Stimulated activated CD4-positive, alpha-beta T cell treated with anti-CD3 and anti-CD28 coated beads, Interleukin-2, amount 100 ng/mL, for 24 hours (primary cell): ENCODE data around the gene WIZ.
"Not testable (repeated sequence)": the region's sequence is repeated elsewhere in the genome, so short reads cannot be mapped to it uniquely, and the experiment has no call there.

Source experiments
- DNase-seq, 2 donors: peaks; one replicate each; pipeline ENCODE4 v3.0.0-alpha.2; 2020

Gene WIZ

GRCh38 chr19:15428956-15429824 is 20.6 kb downstream of the WIZ start:
- no peak for DNase-seq

GRCh38 chr19:15427991-15428471 is 21.7 kb downstream of the WIZ start:
- DNase-seq: no peak

DNA sequence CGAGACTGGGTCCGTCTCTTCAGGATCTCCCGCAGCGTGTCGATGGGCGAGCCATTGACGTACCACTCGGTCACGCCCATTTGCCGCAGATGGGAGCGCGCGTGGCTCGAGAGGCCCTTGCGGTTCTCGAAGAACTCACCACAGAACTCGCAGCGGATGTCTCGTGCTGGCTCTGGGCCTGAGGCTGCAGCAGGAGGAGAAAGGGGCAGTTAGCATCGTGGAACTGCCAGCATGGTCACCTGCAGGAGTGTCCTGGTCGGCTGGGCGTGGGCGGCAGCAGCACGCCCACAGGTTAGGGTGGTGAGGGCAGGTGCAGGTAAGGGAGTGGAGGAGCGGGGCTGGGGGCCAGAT is 22.4 kb downstream of the WIZ start:
- no peak for DNase-seq

GRCh38 chr19:15426485-15427349 is 23.0 kb downstream of the WIZ start:
- DNase-seq: no peak

- DNase-seq: no peak
Measured at GRCh38 chr19:15425321-15425950, 24.3 kb downstream of the WIZ start.

DNA sequence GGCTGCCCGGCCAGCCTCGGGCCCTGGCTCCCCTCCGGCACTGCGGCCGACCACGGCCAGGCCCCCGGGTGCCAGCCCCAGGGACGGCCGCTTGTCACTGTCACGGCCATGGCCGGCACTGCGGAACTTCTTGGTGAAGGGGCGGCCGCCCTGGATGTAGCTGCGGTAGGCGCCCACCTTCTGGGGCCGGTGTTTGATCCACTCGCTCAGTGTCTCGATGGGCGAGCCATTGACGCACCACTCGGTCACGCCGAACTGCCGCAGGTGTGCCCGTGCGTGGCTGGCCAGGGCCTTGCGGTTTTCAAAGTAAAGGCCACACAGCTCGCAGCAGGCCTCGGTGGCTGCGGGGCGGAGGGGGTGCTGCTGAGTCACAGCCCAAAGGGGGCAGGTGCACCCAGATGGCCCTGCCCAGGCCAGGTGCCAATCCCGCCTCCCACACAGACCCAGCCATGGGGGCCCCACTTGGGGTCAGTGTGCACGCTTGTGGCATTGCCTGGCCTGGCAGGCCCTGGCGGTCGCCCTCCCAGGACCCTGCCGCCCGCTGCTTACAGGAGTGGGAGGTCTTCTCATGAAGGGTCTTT is 25.0 kb downstream of the WIZ start:
- no peak for DNase-seq

GRCh38 chr19:15424121-15424520 is 25.6 kb downstream of the WIZ start:
- no peak for DNase-seq

DNA sequence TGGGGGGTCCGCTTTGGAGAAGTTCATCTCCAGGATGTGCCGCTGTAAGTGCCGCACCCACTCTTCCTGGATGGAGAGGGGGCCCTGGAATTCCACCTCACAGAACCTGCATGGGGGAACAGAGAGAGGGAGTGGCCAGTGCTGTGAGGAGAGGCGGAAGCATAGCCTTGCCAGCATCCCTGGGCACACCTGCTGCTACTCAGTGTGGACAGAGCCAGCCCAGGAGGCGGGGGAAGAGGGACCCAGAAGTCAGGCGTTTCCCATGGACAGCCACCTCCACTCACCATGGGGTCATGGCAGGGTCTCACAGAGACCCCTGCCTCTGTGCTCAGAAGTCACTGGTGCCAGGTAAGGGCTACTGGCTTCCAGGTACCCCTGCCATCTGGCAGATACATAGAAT is 26.6 kb downstream of the WIZ start:
- DNase-seq: no peak

- no peak for DNase-seq
Measured at GRCh38 chr19:15422296-15423075, 27.3 kb downstream of the WIZ start.

DNA sequence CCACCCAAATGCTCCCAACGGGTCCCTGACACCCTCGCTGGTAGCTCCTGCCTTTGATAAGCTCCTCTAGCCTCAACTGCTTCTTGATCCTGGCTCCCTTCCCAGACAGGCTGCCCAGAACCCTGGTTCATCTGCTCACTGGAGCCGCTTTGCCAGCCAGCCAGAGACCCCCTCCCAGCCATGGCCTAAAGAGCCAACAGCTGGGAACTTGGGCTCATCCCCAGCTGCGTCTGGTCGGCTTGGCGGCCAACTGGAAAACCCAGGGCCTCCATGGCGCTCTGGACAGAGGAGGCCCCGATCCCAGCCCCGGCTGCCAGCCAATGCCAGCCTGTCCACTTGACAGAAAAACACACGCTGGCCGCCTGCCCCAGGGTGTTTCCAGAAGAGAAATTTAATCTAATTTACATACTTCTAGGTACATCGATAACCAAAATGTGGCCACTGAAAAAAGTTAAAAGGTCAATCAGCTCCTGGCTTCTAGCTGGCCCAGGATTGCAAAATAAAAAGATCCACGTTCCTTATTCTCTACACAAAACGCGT is 28.0 kb downstream of the WIZ start:
- DNase-seq: no peak

- no peak for DNase-seq
Measured at GRCh38 chr19:15421136-15421695, 28.5 kb downstream of the WIZ start.

DNA sequence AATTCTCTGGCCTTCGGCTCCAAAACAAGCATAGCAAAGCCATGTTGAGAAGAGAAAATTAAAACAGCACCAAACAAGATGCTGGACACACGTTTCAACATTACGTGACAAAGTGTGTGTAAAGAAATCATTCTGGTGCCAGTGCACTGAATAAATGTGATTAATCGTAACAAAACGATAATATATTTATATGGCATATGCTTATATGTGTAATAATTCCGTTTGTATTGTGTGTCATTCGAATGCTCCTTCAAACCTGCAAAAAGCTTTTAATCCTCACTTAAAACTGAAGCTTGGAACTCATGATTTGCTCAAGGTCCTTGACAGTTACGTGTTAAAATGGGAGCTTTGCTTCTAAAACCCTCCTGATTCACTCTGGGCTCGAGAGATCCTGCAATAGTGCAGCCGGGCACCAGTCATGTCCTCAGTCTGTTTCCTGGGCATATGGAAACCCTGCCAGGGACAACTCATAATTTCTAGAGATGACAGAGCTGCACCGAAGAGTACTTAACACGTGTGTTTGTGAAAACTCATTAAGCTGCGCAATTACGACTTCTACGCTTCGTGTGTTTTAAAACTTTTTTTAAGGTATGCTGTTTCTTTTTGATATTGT is 30.2 kb downstream of the WIZ start:
- DNase-seq: no peak

GRCh38 chr19:15418579-15419412 is 31.0 kb downstream of the WIZ start, which contains the start of gene AKAP8L:
AKAP8L (minus strand) TSS chr19:15418988; CDS start chr19:15418923, 65 bp downstream.
- peak; percentile 98 for DNase-seq

- DNase-seq: no peak
Measured at GRCh38 chr19:15418231-15418578, 31.6 kb downstream of the WIZ start.

GRCh38 chr19:15417699-15418098 is 32.1 kb downstream of the WIZ start:
- no peak for DNase-seq

DNA sequence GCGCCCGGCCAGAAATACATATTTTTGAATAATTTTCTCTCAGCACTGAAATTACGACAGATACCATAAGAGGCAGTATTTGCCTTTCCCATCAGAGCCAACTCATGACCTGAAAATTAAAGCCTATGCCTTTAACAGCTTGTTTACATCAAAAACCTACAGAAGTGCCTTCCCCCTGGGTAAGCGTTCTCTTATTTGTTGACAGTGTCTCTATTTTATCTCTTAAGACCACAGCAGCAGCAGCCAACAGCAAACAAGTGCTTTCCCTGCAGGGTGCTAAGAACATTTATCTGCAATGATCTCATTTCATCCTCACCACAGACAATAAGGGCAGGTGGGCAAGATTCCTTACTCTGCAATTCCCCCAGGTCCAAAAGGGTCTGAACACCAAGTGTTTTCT is 36.9 kb downstream of the WIZ start:
- no peak for DNase-seq

DNA sequence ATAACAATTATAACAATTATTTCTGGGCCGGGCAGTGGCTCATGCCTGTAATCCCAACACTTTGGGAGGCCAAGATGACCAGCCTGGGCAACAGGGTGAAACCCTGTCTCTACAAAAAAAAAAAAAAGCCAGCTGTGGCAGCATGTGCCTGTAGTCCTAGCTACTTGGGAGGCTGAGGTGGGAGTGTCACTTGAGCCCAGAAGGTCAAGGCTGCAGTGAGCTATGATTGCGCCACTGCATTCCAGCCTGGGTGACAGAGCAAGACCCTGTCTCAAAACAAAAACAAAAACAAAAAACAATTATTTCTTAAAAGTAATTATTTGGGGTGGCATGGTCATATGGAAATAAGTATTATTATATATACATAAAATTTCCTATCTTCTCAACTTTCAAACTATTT is 38.4 kb downstream of the WIZ start:
- DNase-seq: not testable (repeated sequence)

DNA sequence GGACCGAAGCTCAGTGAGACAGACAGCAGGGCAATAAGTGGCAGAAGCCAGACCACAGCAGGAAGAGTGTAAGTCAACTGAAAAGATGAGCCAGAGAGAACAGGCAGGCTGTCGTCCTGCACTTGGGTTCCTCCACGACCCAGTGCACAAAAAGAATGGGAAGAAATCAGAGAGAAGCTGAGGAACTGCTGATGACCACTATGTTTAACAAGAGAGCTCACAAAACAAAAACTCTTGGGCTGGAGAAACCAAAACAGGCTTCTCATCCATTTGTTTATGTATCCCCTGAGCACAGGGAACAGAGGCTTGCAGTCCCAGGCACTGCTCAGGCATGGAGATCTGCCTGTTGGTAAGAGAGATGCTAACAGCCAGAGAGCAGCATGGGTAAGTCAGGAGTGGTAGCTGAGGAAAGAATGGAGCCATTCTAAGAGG is 45.0 kb downstream of the WIZ start:
- no peak for DNase-seq

GRCh38 chr19:15404097-15404779 is 45.5 kb downstream of the WIZ start:
- no peak for DNase-seq

DNA sequence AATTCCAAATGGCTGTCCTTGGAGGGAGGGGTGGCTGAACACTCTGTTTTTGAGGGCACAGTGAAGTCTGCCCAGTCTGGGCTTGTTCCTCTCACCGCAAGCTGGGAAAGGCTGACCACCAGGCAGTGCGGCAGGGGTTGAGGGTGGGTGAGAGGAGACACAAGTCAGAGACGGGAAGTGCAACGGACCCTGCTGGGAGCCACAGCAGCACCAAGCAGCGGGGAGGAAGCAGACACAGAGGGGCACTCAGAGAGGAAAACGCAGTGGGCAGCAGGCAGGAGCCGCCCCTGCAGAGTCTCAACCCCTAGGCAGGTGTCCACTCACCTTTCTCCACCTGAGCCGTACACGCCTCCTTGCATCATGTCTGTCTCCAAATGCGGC is 46.6 kb downstream of the WIZ start:
- DNase-seq: no peak
